Endodermal cell (in vitro differentiated cells): Measurements from ENCODE around the gene CDK13. TPM values are rescaled to one million over a fixed set of nuclear protein-coding genes. Genes with fewer than 3 reads are reported as not detected.
A peak's percentile ranks its signal among the peaks of the same experiment; 100 is the strongest.

Experiments used
- DNase-seq: peaks from one replicate; pipeline ENCODE4 v3.0.0-alpha.2; 2017
- H3K27ac ChIP-seq: 2 replicates; pipeline ENCODE4 v1.5.1; 2013; ENCODE audit warnings: mild to moderate bottlenecking, low read depth, low read length, moderate library complexity
- H3K27me3 ChIP-seq: 2 replicates; pipeline ENCODE4 v1.6.1; 2013; ENCODE audit warnings: mild to moderate bottlenecking, low read length, moderate library complexity; ENCODE audit not compliant: insufficient read depth, control insufficient read depth, poor library complexity, severe bottlenecking
- H3K36me3 ChIP-seq: 2 replicates; pipeline ENCODE4 v1.7.0; 2013; ENCODE audit warnings: mild to moderate bottlenecking, low read length, moderate library complexity; ENCODE audit not compliant: control insufficient read depth, insufficient read depth
- H3K4me1 ChIP-seq: one replicate; pipeline ENCODE4 v1.7.0; 2013; ENCODE audit warnings: low read length; ENCODE audit not compliant: control insufficient read depth, insufficient read depth
- H3K4me3 ChIP-seq: 2 replicates; pipeline ENCODE4 v1.5.1; 2013; ENCODE audit warnings: mild to moderate bottlenecking, low read length, moderate library complexity
- H3K9ac ChIP-seq: 2 replicates; pipeline ENCODE4 v1.6.1; 2013; ENCODE audit warnings: mild to moderate bottlenecking, low read length, moderate library complexity; ENCODE audit not compliant: poor library complexity, severe bottlenecking; ENCODE audit errors: extremely low read depth
- H3K9me3 ChIP-seq: 2 replicates; pipeline ENCODE4 v1.6.1; 2013; ENCODE audit warnings: mild to moderate bottlenecking, low read length, moderate library complexity; ENCODE audit not compliant: control insufficient read depth
- H3K27ac Mint-ChIP-seq: 2 replicates; pipeline ENCODE4 v1.8.0; 2020; ENCODE audit warnings: mixed read lengths
- H3K27me3 Mint-ChIP-seq: 2 replicates; pipeline ENCODE4 v1.8.0; 2021; ENCODE audit warnings: mild to moderate bottlenecking, mixed read lengths; ENCODE audit not compliant: insufficient read depth
- H3K36me3 Mint-ChIP-seq: 2 replicates; pipeline ENCODE4 v1.8.0; 2020; ENCODE audit warnings: low read depth, mixed read lengths
- H3K4me1 Mint-ChIP-seq: 2 replicates; pipeline ENCODE4 v1.8.0; 2020; ENCODE audit warnings: mixed read lengths
- H3K4me3 Mint-ChIP-seq: 2 replicates; pipeline ENCODE4 v1.8.0; 2020; ENCODE audit warnings: mild to moderate bottlenecking, moderate library complexity, mixed read lengths
- H3K9me3 Mint-ChIP-seq: 2 replicates; pipeline ENCODE4 v1.8.0; 2020; ENCODE audit warnings: mild to moderate bottlenecking, mixed read lengths
- CTCF ChIP-seq: fragments of 200-600 bp; sonication (generic); conservative IDR thresholded peaks from 2 replicates; pipeline ENCODE4 v1.5.0; 2021; ENCODE audit warnings: antibody characterized with exemption, mild to moderate bottlenecking
- WGBS, 2 experiments: methylation state at CpG; one replicate each; pipeline versions ENCODE4 v1.1.5 to v1.1.7; 2013; ENCODE audit warnings: missing lambda C conversion rate in 2 of 2, mixed read lengths in 1 of 2; ENCODE audit not compliant: insufficient coverage in 1 of 2, insufficient read length in 1 of 2; 5-methylcytosine and 5-hydroxymethylcytosine counted together
- total RNA-seq, 2 donors: library from RNA; stranded (reverse); fragmentation: NEBNext Ultra II Directional in 1 of 2; extraction: Animal tissue kit (Norgen Biotek cat#: 25700) in 1 of 2; gene quantifications; 2 replicates in 1 of 2; 3 replicates in 1 of 2; pipeline ENCODE4 v1.2.1, GENCODE V29; 2021

CDK13 gene
- total RNA-seq, 2 donors from 2014 or later, result 60.8 to 77.7 TPM

- Histone ChIP-seq H3K4me3 (no peak overlapping the region), H3K36me3 (peaks cover 31% of the 10 kb centered on the region), H3K9ac (no peak overlapping the region), H3K27me3 (no peaks in the 10 kb centered on the region), H3K9me3 (peaks cover 8% of the 10 kb centered on the region), H3K4me1 (no peaks in the 10 kb centered on the region), H3K27ac (no peak overlapping the region)
- TF ChIP-seq CTCF, result no peak
- no peak for DNase-seq
- peaks cover 59% of the 10 kb centered on the region for H3K36me3 Mint-ChIP-seq
- no peaks in the 10 kb centered on the region for H3K9me3 Mint-ChIP-seq
- H3K4me3 Mint-ChIP-seq, result no peak overlapping the region
- H3K27me3 Mint-ChIP-seq, result no peaks in the 10 kb centered on the region
- 99 to 100% methylated on average over 2 to 4 of the region's 4 CpGs for WGBS, 2 experiments
- H3K27ac Mint-ChIP-seq, result no peak overlapping the region
- no peaks in the 10 kb centered on the region for H3K4me1 Mint-ChIP-seq
Observed at GRCh38 chr7:40027545-40027944, 77.5 kb downstream of the CDK13 start.

GRCh38 chr7:40033826-40034225 lies 83.8 kb downstream of the CDK13 start:
- Histone ChIP-seq H3K27ac (no peak overlapping the region), H3K9me3 (no peaks in the 10 kb centered on the region), H3K9ac (no peak overlapping the region), H3K4me1 (no peaks in the 10 kb centered on the region), H3K27me3 (no peaks in the 10 kb centered on the region), H3K36me3 (peaks cover 22% of the 10 kb centered on the region), H3K4me3 (no peak overlapping the region)
- Mint-ChIP-seq H3K27ac (peak overlapping the region; percentile 18), H3K4me1 (no peaks in the 10 kb centered on the region), H3K36me3 (peaks cover 31% of the 10 kb centered on the region), H3K4me3 (no peak overlapping the region), H3K27me3 (no peaks in the 10 kb centered on the region), H3K9me3 (peaks cover 9% of the 10 kb centered on the region)
- DNase-seq, result no peak
- WGBS, 2 experiments, result 93% methylated on average over 1 of the region's 1 CpG; no CpG with 5 or more reads in 1 of the 2 experiments
- no peak for TF ChIP-seq CTCF

GRCh38 chr7:40041456-40041855 lies 91.4 kb downstream of the CDK13 start:
- no peak overlapping the region for H3K27ac Mint-ChIP-seq
- no peak overlapping the region for H3K4me3 Mint-ChIP-seq
- no peaks in the 10 kb centered on the region for H3K27me3 Mint-ChIP-seq
- no peaks in the 10 kb centered on the region for H3K27me3 ChIP-seq
- H3K36me3 ChIP-seq, result peaks cover 36% of the 10 kb centered on the region
- H3K9me3 ChIP-seq, result no peaks in the 10 kb centered on the region
- TF ChIP-seq CTCF, result no peak
- no peak for DNase-seq
- H3K9ac ChIP-seq, result no peak overlapping the region
- no peaks in the 10 kb centered on the region for H3K4me1 ChIP-seq
- WGBS, 2 experiments, result 86% methylated on average over 2 of the region's 2 CpGs; no CpG with 5 or more reads in 1 of the 2 experiments
- H3K4me3 ChIP-seq, result no peak overlapping the region
- H3K9me3 Mint-ChIP-seq, result peaks cover 5% of the 10 kb centered on the region
- H3K36me3 Mint-ChIP-seq, result peaks cover 17% of the 10 kb centered on the region
- no peaks in the 10 kb centered on the region for H3K4me1 Mint-ChIP-seq
- no peak overlapping the region for H3K27ac ChIP-seq
